HG03060 (cell line): ENCODE data around the gene METTL26.

ENCODE experiments used
- ATAC-seq: cut with Tn5 transposase; IDR thresholded peaks from one replicate; pipeline ENCODE4 v1.9.1; 2021; ENCODE audit warnings: low read depth, moderate number of reproducible peaks; ENCODE audit not compliant: unreplicated experiment

The METTL26 gene

DNA sequence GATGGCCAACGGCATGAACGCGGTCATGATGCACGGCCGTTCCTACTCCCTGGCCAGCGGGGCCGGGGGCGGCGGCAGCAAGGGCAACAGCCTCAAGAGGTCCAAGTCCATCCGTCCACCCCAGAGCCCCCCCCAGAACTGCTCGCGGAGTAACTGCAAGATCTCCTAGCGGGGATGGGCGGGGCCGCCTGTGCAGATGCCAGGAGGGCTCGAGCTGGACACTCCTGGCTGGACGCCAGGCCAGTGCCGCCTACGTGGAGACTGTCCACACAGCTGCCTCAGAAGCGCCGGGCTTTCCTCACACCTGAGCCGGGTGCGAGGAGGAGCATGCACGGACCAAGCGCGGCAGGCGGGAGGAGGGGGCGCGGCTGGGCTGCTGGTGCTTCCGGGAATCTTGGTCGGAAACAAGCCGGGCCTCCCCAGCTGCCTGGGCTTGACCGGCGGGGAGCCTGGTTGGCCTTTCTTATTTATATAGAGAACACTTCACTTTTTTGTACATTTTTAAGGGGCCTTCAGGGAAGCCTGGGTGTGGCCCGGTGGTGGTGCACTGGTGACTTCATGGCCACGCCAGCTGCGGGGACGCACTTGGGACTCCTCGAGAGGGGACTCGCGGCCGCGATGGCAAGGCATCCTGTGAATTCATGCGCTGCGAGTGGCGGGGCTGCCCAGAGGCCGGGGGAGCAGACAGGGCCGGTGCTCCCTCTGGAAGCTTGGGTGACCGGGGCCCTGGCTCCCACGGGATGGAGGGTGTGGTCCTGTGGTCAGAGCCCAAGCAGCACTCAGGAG, 8.5 kb downstream of the METTL26 start:
- no peak for ATAC-seq

DNA sequence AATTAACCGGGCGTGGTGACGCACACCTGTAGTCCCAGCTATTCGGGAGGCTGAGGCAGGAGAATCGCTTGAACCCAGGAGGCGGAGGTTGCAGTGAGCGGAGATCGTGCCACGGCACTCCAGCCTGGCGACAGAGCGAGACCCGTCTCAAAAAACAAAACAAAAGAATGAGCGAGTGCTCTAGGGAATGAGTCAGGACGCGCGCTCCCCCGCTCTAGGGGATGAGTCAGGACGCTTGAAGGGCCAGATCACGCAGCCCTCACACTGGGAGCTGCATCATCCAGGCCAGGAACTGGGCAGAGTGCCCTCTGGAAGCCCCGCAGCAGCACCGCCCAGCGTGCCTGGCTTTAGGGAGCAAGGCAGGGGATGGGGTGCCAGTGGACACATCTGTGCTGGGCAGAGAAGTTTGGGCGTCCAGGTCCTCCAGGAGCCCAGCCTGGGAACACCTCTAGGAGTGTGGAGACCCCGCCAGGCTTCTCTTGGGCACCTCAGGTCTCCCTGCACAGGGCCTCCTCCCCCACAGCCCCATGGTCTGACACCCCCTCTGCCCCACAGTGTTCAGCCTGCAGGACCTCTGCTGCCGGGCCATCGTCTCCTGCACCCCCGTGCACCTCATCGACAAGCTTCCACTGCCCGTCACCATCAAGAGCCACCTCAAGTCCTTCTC, 9.2 kb downstream of the METTL26 start:
- no peak for ATAC-seq

DNA sequence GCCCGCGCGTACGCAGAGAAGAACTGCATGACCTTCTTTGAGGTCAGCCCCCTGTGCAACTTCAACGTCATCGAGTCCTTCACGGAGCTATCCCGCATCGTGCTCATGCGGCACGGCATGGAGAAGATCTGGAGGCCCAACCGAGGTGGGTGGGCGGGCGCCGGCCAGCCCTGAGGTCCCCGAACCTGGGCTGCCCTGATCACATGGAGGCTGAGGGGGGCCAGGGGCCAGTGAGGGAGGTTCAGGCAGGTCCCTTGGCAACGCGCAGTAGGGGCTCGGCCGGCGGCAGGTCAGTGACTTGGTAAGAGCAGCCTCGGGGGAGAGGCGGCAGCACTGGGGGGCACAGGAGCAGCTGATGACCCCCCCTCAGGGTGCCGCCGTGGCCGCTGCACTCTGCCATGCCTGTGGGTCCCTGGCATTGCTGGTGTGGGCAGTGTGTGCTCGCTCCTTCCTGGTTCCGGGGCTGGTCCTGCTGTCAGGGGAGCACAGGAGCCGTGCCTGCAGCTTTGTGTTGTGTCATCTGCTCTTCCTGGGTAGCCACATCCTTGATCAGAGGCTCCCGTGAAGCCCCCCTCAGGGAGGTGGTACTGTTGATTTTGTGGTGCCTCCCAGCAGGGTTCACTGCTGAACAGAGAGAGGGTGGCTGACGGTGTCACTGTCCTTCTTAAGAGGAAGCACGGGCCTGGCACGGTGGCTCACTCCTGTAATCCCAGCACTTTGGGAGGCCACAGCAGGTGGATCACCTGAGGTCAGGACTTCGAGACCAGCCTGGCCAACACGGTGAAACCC, 9.9 kb downstream of the METTL26 start:
- ATAC-seq, result no peak

DNA sequence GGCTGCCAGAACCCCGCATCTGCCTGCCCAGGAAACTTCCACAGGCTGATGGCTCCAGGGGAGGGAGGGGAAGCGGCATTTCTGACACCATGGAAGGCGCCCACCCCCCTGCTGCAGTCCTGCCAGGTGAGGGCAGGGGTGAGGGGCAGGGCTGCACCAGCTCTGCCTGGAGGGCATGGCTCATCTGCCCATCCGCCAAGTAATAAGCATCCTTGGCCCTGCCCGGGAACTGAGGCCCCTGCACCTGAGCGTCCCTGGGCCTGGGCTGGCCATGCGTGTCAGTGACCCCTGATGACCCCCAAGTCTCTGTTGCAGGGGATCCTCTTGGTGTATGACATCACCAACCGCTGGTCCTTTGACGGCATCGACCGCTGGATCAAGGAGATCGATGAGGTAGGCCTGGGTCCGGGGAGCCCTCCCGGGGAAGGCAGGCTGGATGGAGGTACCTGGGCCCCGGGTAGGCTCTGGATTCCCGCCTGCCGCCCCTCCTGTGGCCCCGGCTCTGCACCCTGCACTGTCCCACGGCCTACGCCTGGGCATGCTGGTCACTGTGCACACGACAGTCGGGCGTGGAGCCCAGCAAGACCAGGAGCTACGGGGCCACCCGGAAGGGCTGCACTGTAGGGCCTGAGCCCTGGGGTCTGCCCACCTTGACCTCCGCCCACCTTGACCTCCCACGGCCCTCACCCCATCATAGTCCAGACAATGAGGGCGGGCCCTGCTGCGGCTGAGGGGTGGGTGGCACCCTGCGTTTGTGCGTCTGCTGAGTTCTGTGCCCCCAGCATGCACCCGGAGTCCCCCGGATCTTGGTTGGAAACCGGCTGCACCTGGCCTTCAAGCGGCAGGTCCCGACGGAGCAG, 10.8 kb downstream of the METTL26 start:
- ATAC-seq, result no peak

DNA sequence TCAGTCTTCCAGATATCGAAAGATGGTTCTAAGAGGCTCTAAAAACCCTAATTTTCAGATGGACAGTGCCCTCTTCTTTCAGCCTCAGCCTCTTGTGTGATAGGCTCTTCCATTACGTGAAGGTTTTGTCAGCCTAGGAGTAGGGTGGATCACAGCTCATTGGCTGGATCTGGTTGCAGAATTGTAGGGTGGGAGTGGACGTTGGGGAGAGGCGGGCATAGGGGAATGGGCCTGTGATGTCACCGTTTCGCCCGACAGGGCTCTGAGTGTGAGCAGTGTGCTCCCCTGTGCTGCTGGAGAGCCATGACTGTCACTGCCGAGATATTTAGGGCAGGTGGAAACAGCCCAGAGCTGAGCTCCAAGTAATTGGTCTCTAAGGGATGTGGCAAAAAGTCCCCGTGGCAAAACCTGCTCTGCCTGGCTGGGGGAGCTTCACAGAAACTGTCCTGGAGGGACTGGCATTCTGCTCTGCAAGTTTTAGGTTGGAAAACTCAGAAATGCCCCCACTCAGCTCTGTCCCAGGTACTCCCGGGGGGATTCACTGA, 11.5 kb downstream of the METTL26 start:
- ATAC-seq, result no peak

DNA sequence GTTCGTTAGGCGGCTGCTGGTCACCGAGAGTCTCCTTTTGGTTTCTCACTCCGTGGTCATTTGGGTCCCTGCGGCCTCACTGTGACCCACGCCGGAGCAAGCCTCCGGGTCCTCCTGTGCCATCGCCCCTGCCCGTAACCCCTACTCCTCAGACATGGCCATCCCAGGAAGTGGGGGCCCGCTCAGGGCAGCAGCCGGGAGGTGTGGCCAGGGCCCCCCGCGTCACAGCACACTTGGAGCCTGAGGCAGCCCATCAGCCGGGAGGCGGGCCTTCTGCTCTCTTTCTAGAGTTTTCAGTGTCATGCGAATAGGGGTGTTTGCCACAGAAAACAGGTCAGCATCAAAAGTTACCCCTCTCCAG, 13.2 kb downstream of the METTL26 start:
- no peak for ATAC-seq

DNA sequence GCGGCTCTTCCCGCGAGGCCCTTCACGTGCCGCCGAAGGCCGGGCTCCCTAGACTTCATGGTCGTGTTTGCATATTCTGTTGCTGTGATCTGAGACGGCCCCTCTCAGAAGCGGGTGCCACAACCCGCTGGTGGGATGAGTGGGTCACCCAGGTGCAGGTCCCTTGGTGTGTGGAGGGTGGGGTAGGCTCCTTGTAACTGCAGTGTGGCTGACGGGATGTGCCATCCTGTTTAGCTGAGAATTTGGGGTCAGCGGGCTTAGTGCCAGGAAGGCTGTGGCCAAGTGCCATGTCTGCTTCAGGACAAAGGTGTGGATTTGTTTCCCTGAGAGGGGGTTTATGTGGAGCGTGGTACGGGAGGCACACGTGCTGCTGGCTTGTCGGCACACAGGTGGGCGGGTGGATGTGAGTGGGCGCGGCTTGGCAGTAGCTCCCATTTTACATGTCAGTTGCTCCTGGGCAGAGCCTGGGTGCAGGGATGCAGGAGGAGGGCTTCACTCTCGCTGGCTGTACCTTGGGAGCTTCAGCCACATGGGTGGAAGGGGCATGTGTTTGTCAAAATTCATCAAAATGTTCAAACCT, 14.5 kb downstream of the METTL26 start:
- no peak for ATAC-seq

DNA sequence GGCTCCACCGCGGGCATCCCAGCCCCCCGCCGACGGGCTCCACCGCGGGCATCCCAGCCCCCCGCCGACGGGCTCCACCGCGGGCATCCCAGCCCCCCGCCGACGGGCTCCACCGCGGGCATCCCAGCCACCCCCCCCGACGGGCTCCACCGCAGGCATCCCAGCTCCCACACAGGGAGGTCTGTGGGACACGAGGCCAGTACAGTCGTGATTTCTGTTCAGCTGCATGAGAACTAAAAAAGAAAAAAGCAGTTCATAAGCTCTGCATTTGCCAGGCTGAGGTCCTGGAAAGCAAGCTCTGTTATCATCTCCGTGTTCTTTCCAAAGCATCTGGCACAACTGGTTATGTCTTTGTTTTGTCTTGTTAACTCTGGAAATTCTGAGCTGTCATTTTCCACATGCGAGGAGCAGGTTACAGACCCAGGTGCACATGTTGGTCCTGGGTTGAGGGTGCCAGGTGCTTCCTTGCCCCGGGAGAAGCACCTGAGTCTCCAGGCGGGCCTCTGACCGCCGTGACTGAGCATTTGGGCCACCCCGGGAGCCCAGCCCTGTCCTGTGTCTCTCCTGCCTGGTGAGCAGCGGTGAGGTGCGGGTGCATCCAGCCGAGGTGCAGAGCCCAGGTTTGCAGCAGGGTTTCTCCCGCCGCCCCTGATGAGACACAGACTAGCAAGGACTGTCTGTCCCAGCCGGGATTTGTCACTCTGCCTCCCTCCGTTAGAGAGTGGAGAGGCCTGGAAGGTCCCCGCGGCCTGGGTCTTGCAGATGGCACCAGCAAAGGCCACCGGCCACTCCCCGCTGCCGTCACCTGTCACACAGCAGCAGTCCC, 15.2 kb downstream of the METTL26 start:
- no peak for ATAC-seq

DNA sequence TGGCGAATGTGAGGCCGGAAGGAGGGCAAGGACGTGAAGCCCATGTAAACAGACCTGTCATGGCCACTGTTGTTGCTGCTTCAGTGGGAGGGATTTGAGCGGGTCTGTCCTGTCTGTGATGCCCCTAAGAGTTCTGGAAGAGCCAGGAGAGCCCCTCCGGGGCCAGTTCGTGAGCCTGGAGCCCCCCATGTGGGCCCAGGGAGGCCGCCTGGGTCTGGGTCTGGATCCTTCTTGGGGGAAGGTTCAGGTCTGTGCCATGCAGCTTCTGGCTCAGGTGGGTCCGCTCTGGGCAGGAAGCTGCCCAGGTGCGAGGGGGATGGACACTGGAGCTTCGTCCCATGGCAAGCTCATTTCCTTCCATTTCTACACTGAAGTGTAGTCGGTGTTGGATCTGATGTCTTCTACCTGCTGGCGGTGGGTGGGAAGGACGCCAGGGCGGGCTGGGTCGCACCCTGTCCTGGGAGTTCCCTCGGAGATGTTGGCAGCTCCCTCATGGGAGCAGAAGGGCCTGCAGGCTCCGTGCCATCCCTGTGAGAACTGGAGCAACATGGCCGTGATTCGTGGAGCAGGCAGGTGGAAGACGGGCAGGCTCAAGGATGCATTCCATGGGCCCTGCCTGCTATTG, 16.5 kb downstream of the METTL26 start:
- no peak for ATAC-seq

DNA sequence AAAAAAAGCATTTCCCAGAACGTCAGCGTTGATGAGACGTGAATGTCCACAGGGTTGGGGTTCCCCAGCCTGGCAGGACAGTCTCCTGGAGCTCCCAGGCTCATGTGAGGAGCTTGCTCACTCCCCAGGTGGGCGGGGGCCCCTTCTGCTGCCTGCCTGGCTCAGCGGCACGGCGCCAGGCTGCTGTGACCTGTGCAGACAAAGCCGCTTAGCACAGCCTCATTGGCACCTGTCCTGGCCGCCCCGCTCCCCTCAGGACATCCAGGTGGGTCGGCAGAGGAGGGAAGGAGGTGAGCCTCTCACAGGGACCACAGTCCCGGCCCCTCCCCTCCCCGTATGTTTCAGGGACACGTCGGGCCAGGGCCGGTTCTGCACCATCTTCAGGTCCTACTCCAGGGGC, 18.2 kb downstream of the METTL26 start:
- ATAC-seq, result no peak

DNA sequence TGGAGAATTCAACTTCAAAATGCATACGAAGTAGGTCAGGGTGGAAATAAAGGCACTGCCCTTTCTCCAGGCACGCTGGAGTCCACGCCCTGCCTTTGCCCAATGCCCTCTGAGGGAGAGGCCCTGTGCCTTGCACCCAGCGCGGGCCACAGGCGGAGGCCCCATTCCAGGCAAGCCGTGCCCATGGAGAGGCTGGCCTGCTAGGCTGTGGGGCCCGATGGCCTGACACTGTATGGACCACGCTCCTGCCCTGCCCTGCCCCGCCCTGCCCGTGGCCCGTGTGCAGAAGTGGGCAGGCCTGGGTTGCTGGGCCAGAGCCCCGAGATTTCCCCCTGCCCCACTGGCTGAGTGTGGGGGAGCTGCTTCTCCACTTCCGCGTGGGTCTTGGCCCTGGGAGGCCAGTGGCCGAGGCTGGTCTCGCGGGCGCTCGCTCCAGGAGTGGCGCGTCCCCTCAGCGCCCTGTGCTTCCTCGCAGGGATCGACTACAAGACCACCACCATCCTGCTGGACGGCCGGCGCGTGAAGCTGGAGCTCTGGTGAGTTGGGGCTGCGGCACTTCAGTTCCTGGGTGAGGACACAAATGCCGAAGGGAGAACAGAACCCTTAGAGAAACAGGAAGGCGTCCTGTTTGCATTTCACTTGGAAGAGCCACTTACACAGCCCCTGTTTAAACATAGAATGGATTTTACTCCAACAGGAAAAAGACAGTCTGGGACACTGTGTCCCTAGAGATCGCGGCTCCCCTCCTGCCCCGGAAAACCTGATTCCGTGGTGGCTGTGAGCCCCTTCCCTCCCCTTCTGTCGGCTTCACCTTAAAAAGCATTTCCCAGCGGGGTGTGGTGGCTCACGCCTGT, 19.1 kb downstream of the METTL26 start:
- ATAC-seq, result no peak

DNA sequence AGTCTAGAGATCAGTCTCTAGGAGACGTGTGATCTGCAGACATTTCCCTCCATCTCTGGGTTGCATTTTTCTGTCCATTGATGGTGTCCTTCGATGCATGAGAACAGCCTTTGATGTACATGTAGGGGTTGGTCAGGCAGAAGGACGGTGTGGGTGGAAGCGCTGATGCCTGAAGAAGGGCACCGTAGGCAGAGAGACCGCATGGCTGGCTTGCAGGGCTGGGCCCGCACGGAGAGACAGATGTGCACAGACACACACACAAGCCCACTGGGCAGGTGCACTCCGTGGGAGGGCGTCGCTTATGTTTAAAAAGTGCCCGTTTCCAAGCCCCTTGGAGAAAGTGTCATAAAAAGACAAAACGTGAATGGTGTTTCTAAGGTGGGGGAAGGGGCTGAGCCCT, 21.0 kb downstream of the METTL26 start:
- no peak for ATAC-seq

DNA sequence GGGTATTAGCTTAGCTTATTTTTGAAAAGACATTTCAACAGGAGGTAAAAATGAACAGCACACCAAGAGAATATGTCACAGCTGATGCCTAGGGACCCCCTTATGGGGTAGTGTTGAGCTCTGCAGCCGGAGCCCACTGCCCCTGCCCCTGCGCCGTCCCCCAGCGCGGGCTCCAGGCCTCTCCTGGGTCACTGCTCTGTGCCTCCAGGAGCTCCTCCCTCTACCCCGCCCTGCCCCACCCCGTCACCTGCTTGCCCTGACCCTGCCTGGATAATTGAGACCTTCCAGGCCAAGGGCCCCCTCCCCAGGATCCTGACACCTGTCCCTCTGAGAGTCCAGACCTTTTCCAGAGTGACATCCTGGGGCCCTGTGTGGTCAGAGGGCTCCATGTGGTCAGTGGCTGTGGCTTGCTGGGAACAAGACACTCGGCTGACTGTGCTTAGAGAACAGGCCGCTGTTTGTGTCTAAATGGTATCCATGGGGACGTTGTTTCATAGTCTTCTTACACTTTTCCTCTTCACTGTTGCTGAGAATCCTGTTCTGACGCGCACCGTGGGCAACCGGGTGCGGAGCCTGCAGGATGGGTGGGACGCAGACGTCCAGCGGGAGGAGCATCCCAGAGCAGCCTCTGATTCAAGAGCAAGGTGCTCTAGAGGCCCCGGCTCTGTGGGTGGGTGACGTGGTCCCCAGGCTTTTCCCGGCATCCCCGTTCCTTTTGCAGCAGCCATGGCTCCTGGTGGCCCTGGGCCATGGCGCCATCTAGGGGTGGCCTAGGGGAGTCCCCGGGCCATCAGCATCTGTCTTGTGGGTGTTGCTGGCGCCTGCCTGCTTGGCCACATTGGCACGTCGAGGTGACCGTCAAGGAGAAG, 25.4 kb downstream of the METTL26 start:
- ATAC-seq, result no peak

DNA sequence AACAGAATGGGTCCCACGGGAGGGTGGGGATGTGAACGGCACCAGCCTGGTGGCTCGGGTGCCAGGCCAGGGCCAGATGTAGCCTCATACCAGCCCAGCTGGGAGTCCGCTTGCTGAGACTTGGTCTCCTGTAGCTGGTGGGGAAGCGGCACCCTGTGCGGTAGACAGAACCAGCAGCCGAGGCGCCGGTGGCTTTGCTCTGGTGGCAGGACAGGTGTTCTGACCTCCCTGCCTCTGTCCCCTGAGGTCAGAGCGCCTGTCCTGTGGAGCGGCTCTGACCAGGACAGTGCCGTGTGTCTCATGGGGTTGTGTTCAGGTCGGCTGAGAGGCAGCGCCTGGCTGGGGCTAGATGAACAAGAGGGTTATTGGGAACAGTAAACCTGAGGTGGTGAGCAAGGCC, 26.1 kb downstream of the METTL26 start:
- ATAC-seq, result no peak

DNA sequence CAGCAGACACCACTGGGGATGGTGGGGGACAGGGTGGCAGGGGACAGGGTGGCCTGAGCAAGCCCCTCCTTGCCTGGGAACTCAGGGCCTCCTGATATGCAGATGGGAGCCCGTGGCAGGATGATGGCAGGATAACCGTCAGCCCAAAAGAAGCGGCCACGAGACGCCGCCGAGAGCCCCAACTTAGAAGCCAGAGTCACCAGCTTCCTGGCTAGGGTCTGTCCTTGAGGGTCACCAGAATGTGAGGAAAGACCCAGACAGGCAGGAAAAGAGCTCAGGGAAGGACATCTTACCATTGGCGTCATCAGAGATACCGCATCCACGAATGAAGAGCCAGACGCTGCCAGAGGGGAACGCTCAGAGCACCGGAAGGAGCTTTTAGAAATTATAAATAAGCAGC, 26.8 kb downstream of the METTL26 start:
- no peak for ATAC-seq

DNA sequence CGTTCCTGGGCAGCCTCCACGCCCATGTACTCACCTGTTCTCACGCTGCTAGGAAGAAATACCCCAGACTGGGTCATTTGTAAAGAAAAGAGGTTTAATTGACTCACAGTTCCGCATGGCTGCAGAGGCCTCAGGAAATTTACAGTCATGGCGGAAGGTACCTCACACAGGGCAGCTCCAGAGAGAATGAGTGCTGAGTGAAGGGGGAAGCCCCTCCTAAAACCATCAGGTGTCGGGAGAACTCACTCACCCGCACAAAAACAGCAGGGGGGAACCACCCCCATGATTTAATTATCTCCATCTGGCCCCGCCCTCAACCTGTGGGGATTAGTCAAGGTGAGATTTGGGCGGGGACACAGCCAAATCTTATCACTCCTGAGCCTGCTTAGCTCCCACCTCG, 28.1 kb downstream of the METTL26 start:
- no peak for ATAC-seq
